GM12892 (cell line): ENCODE data around the gene ARFIP1.
"Not testable (repeated sequence)": the region's sequence is repeated elsewhere in the genome, so short reads cannot be mapped to it uniquely, and the experiment has no call there.

Source experiments
- POLR2A ChIP-seq: IDR thresholded peaks from 2 replicates; pipeline ENCODE4 v1.6.1; 2011; ENCODE audit warnings: low read depth, low read length, control low read depth
- POLR2AphosphoS5 ChIP-seq: IDR thresholded peaks from 2 replicates; pipeline ENCODE4 v1.6.1; 2011; ENCODE audit warnings: low read depth, low read length, control low read depth
- TAF1 ChIP-seq: IDR thresholded peaks from 2 replicates; pipeline ENCODE4 v1.6.1; 2011; ENCODE audit warnings: low read depth, mild to moderate bottlenecking, control low read depth, low read length, borderline replicate concordance

DNA sequence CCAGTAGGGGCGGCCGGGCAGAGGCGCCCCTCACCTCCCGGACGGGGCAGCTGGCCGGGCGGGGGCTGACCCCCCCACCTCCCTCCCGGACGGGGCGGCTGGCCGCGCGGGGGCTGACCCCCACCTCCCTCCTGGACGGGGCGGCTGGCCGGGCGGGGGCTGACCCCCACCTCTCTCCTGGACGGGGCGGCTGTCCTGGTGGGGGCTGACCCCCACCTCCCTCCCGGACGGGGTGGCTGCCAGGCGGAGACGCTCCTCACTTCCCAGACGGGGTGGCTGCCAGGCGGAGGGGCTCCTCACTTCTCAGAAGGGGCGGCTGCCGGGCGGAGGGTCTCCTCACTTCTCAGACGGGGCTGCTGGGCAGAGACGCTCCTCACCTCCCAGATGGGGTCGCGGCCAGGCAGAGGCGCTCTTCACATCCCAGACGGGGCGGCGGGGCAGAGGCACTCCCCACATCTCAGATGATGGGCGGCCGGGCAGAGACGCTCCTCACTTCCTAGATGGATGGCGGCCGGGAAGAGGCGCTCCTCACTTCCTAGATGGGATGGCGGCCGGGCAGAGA lies 86.8 kb downstream of the ARFIP1 start:
- not testable (repeated sequence) for TF ChIP-seq POLR2AphosphoS5, POLR2A, TAF1
